CD8-positive, alpha-beta memory T cell (primary cell): Measurements from ENCODE around the gene AHI1. TPM values are rescaled to one million over a fixed set of nuclear protein-coding genes. Genes with fewer than 3 reads are reported as not detected.
A peak's percentile ranks its signal among the peaks of the same experiment; 100 is the strongest.

ENCODE experiments used
- CTCF ChIA-PET: fragments of 350-600 bp; sonication (Branson Sonifier 250); formaldehyde crosslinking; loops from one replicate; lab custom pipeline; 2021; ENCODE audit warnings: antibody characterized with exemption; lab: Charles Lee
- POLR2A ChIA-PET: fragments of 350-600 bp; sonication (Branson Sonifier 250); formaldehyde crosslinking; loops from one replicate; lab custom pipeline; 2021; ENCODE audit warnings: antibody characterized with exemption; lab: Charles Lee
- DNase-seq, 5 donors: peaks; one replicate each; pipeline versions ENCODE4 v3.0.0 to v3.0.0-alpha.2; 2020 to 2022; ENCODE audit warnings: mixed read lengths in 1 of 5
- H3K27ac ChIP-seq: one replicate; pipeline ENCODE4 v1.7.0; 2013; ENCODE audit warnings: low read depth, mild to moderate bottlenecking, low read length, moderate library complexity
- H3K27me3 ChIP-seq: 2 replicates; pipeline ENCODE4 v1.7.0; 2013; ENCODE audit warnings: low read length, mild to moderate bottlenecking; ENCODE audit not compliant: insufficient read depth, poor library complexity, severe bottlenecking
- H3K36me3 ChIP-seq: 2 replicates; pipeline ENCODE4 v1.7.0; 2013; ENCODE audit warnings: mild to moderate bottlenecking, low read length, moderate library complexity; ENCODE audit not compliant: insufficient read depth
- H3K4me1 ChIP-seq: 2 replicates; pipeline ENCODE4 v1.7.0; 2013; ENCODE audit warnings: mild to moderate bottlenecking, low read length, moderate library complexity; ENCODE audit not compliant: insufficient read depth
- H3K4me3 ChIP-seq: 2 replicates; pipeline ENCODE4 v1.7.0; 2013; ENCODE audit warnings: mild to moderate bottlenecking, low read length
- H3K9me3 ChIP-seq: 2 replicates; pipeline ENCODE4 v1.7.0; 2013; ENCODE audit warnings: mild to moderate bottlenecking, low read length
- H3K27ac Mint-ChIP-seq, 8 donors: one replicate each; pipeline ENCODE4 v1.8.0; 2020 to 2021; ENCODE audit warnings: mixed read lengths in 8 of 8, mild to moderate bottlenecking in 6 of 8, inconsistent platforms in 3 of 8, moderate library complexity in 3 of 8
- H3K27me3 Mint-ChIP-seq, 2 donors: one replicate each; pipeline ENCODE4 v1.8.0; 2020 to 2021; ENCODE audit warnings: mixed read lengths in 2 of 2, mild to moderate bottlenecking in 1 of 2, moderate library complexity in 1 of 2
- H3K36me3 Mint-ChIP-seq, 3 donors: one replicate each; pipeline ENCODE4 v1.8.0; 2020 to 2021; ENCODE audit warnings: mixed read lengths in 3 of 3, inconsistent platforms in 1 of 3, mild to moderate bottlenecking in 1 of 3
- H3K4me1 Mint-ChIP-seq, 3 donors: one replicate each; pipeline ENCODE4 v1.8.0; 2020 to 2021; ENCODE audit warnings: mixed read lengths in 3 of 3, inconsistent platforms in 1 of 3, mild to moderate bottlenecking in 1 of 3
- H3K4me3 Mint-ChIP-seq, 7 donors: one replicate each; pipeline ENCODE4 v1.8.0; 2020 to 2021; ENCODE audit warnings: mixed read lengths in 7 of 7, mild to moderate bottlenecking in 6 of 7, moderate library complexity in 4 of 7, inconsistent platforms in 2 of 7
- H3K9me3 Mint-ChIP-seq, 5 donors: one replicate each; pipeline ENCODE4 v1.8.0; 2020 to 2022; ENCODE audit warnings: mixed read lengths in 5 of 5, mild to moderate bottlenecking in 3 of 5, moderate library complexity in 2 of 5, inconsistent platforms in 1 of 5
- polyA plus RNA-seq: library from polyadenylated mRNA; unstranded; fragments of 300-500 nt; fragmentation: Illumina TruSeq; gene quantifications from one replicate; pipeline ENCODE4 v1.2.3, GENCODE V29; 2021
- total RNA-seq, 2 experiments: library from RNA; stranded (reverse); gene quantifications; one replicate each; pipeline ENCODE4 v1.2.3, GENCODE V29; 2021

Gene AHI1
- total and polyA plus RNA-seq, 3 experiments from 2014 or later: 3.6 to 41.2 (median 41.1) TPM

GRCh38 chr6:135503703-135504475 is 6.3 kb upstream of the AHI1 start:
- no peak overlapping the region for H3K4me3 Mint-ChIP-seq
- POLR2A ChIA-PET: no interaction called here
- H3K36me3 ChIP-seq: no peaks in the 10 kb centered on the region
- CTCF ChIA-PET: no interaction called here
- H3K27ac Mint-ChIP-seq: no peak overlapping the region
- no peak for DNase-seq
- no peak overlapping the region for H3K27ac ChIP-seq
- no peaks in the 10 kb centered on the region for H3K36me3 Mint-ChIP-seq
- no peak overlapping the region for H3K4me3 ChIP-seq
- H3K4me1 Mint-ChIP-seq: peaks cover 6 to 8% (median 8%) of the 10 kb centered on the region in 3 donors
- H3K27me3 Mint-ChIP-seq: no peaks in the 10 kb centered on the region
- peaks cover 1% of the 10 kb centered on the region for H3K4me1 ChIP-seq
- no peaks in the 10 kb centered on the region for H3K9me3 Mint-ChIP-seq
- no peaks in the 10 kb centered on the region for H3K27me3 ChIP-seq
- no peaks in the 10 kb centered on the region for H3K9me3 ChIP-seq

- H3K4me1 Mint-ChIP-seq: peaks cover 4 to 15% (median 8%) of the 10 kb centered on the region in 3 donors
Measured at GRCh38 chr6:135499441-135500340, 2.2 kb upstream of the AHI1 start.

GRCh38 chr6:135498185-135498841 is 773 bp upstream of the AHI1 start:
- Histone ChIP-seq H3K27ac (peak overlapping the region; percentile 96), H3K4me1 (peaks cover 16% of the 10 kb centered on the region), H3K36me3 (no peaks in the 10 kb centered on the region), H3K9me3 (no peaks in the 10 kb centered on the region), H3K4me3 (peak overlapping the region; percentile 86), H3K27me3 (no peaks in the 10 kb centered on the region)
- no peak overlapping the region for H3K27ac Mint-ChIP-seq
- H3K36me3 Mint-ChIP-seq: peaks cover 0 to 7% (median 0%) of the 10 kb centered on the region in 3 donors
- DNase-seq: peak; percentile 48 to 84 (median 60)
- ChIA-PET CTCF (interaction anchor here (0.7 to 1.9 kb wide), 5 partner anchors 8 to 1052 kb away, joined by 3 to 6 read pairs (median 5); partner anchors contain the start of genes BCLAF1 and MAP7), POLR2A (interaction anchor here (1.4 to 1.7 kb wide), 2 partner anchors 791 to 1325 kb away, joined by 4 to 41 read pairs; partner anchors contain the start of gene BCLAF1)
- no peak overlapping the region for H3K4me3 Mint-ChIP-seq
- H3K27me3 Mint-ChIP-seq: peaks cover 0 to 2% of the 10 kb centered on the region in 2 donors
- peaks cover 4 to 15% (median 8%) of the 10 kb centered on the region in 3 donors for H3K4me1 Mint-ChIP-seq
- no peaks in the 10 kb centered on the region for H3K9me3 Mint-ChIP-seq

More at GRCh38 chr6:135499441-135500340, 2.2 kb upstream of the AHI1 start:
- ChIA-PET POLR2A (no interaction called here), CTCF (interaction anchor here (1.9 kb wide), 1 partner anchor 410 kb away, joined by 6 read pairs; no protein-coding TSS in a partner anchor)
- Histone ChIP-seq H3K27ac (no peak overlapping the region), H3K9me3 (no peaks in the 10 kb centered on the region), H3K27me3 (no peaks in the 10 kb centered on the region), H3K4me1 (peaks cover 16% of the 10 kb centered on the region), H3K36me3 (no peaks in the 10 kb centered on the region), H3K4me3 (no peak overlapping the region)
- no peak for DNase-seq
- H3K4me3 Mint-ChIP-seq: no peak overlapping the region
- H3K27ac Mint-ChIP-seq: no peak overlapping the region
- H3K27me3 Mint-ChIP-seq: peaks cover 0 to 2% of the 10 kb centered on the region in 2 donors
- H3K9me3 Mint-ChIP-seq: no peaks in the 10 kb centered on the region
- H3K36me3 Mint-ChIP-seq: peaks cover 0 to 7% (median 0%) of the 10 kb centered on the region in 3 donors

GRCh38 chr6:135496800-135497411 is 634 bp downstream of the AHI1 start:
- no peaks in the 10 kb centered on the region for H3K36me3 ChIP-seq
- H3K27me3 ChIP-seq: no peaks in the 10 kb centered on the region
- H3K4me3 ChIP-seq: peak overlapping the region; percentile 86
- Mint-ChIP-seq H3K36me3 (peaks cover 0 to 10% (median 2%) of the 10 kb centered on the region in 3 donors), H3K27me3 (peaks cover 0 to 2% of the 10 kb centered on the region in 2 donors), H3K27ac (peak overlapping the region in 4 of 8 donors; percentile 7 to 94 (median 70)), H3K4me1 (peaks cover 4 to 15% (median 8%) of the 10 kb centered on the region in 3 donors), H3K9me3 (no peaks in the 10 kb centered on the region), H3K4me3 (peak overlapping the region in 1 of 7 donors; percentile 57)
- peaks cover 16% of the 10 kb centered on the region for H3K4me1 ChIP-seq
- no peak for DNase-seq
- POLR2A ChIA-PET: no interaction called here
- no peaks in the 10 kb centered on the region for H3K9me3 ChIP-seq
- H3K27ac ChIP-seq: peak overlapping the region; percentile 96
- CTCF ChIA-PET: no interaction called here

DNA sequence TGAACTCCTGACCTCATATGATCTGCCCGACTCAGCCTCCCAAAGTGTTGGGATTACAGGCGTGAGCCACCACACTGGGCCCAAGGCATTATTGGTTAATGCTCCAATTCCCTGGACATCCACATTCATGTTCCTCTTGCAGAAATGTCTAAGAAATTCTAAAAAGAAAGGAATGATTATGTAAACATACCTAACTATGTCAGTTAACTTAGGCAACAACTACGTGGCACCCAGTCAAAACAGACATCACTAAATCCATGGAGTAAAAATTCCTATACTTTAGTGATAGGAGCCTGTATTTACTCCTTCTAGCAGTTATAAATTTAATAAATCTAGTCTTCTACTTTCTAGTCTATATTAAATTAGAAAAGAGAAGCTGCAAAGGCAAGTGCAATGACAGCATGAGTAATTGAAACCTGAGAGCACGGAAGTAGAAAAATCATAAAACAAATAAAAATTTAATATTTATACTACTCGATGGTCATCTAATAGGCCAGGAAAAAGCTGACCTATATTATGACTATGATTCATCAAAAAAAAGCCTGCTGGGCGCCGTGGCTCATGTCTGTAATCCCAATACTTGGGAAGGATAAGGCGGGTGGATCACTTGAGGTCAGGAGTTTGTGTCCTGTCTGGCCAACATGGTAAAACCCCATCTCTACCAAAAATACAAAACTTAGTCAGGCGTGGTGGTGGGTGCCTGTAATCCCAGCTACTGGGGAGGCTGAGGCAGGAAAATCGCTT is 4.2 kb downstream of the AHI1 start:
- H3K36me3 Mint-ChIP-seq: peaks cover 0 to 39% (median 21%) of the 10 kb centered on the region in 3 donors
- peak overlapping the region in 1 of 7 donors; percentile 38 for H3K4me3 Mint-ChIP-seq
- POLR2A ChIA-PET: no interaction called here
- Histone ChIP-seq H3K9me3 (no peaks in the 10 kb centered on the region), H3K27me3 (no peaks in the 10 kb centered on the region), H3K27ac (no peak overlapping the region), H3K4me1 (peaks cover 10% of the 10 kb centered on the region), H3K36me3 (no peaks in the 10 kb centered on the region), H3K4me3 (no peak overlapping the region)
- CTCF ChIA-PET: no interaction called here
- peaks cover 0 to 2% of the 10 kb centered on the region in 2 donors for H3K27me3 Mint-ChIP-seq
- peak overlapping the region in 2 of 8 donors; percentile 22 to 60 for H3K27ac Mint-ChIP-seq
- H3K4me1 Mint-ChIP-seq: peaks cover 4 to 15% (median 8%) of the 10 kb centered on the region in 3 donors
- no peak for DNase-seq
- H3K9me3 Mint-ChIP-seq: no peaks in the 10 kb centered on the region

DNA sequence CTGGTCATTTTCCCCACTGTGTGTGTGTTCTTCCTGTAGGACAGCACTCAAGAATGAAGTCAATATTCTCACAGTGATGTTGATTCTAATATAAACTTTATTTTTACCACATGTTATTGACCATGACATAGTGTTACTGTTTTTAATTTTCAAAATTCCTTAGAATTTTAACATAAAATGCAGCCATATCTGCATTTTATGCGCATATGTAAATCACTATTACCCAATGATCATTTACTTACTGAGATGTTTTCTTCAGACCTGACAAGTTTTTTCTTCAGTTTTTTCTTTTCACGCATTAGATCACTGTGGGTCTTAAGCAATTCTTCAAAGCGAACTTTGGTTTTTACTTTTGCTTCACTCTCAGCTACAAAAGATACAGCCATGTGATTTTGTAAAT is 7.2 kb downstream of the AHI1 start:
- ChIA-PET POLR2A (no interaction called here), CTCF (interaction anchor here (1.3 kb wide), 1 partner anchor 736 kb away, joined by 3 read pairs; no protein-coding TSS in a partner anchor)
- H3K9me3 ChIP-seq: no peaks in the 10 kb centered on the region
- DNase-seq: no peak
- Mint-ChIP-seq H3K4me1 (peaks cover 0 to under 1% (median 0%) of the 10 kb centered on the region in 3 donors), H3K4me3 (no peak overlapping the region), H3K36me3 (peaks cover 5 to 50% (median 28%) of the 10 kb centered on the region in 3 donors), H3K27me3 (no peaks in the 10 kb centered on the region), H3K27ac (no peak overlapping the region), H3K9me3 (no peaks in the 10 kb centered on the region)
- no peak overlapping the region for H3K27ac ChIP-seq
- no peaks in the 10 kb centered on the region for H3K27me3 ChIP-seq
- peaks cover 4% of the 10 kb centered on the region for H3K36me3 ChIP-seq
- no peak overlapping the region for H3K4me3 ChIP-seq
- no peaks in the 10 kb centered on the region for H3K4me1 ChIP-seq

DNA sequence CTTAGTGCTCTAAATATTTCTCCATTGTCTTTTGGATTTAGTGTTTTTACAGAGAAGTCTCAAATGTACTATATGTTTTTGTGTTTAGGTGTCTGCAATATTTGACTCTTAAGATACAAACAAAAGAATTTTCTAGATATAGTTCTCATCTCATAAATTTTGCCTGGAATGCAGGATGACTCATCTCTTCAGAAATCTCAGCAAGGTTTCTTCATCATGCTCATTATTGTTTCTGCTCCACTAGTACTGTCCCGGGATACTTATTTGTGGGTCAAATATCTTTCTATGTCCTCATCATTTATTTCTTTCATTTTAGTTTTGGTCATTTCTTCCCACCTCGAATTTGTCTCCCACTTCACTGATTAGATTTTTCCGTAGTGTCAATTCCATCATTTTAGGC is 9.5 kb downstream of the AHI1 start:
- no peaks in the 10 kb centered on the region for H3K9me3 ChIP-seq
- no peaks in the 10 kb centered on the region for H3K27me3 Mint-ChIP-seq
- no peak for DNase-seq
- CTCF ChIA-PET: no interaction called here
- H3K36me3 ChIP-seq: peaks cover 4% of the 10 kb centered on the region
- H3K4me1 Mint-ChIP-seq: no peaks in the 10 kb centered on the region
- H3K36me3 Mint-ChIP-seq: peaks cover 19 to 62% (median 36%) of the 10 kb centered on the region in 3 donors
- no peak overlapping the region for H3K4me3 Mint-ChIP-seq
- H3K4me3 ChIP-seq: no peak overlapping the region
- H3K9me3 Mint-ChIP-seq: peaks cover 5 to 14% (median 11%) of the 10 kb centered on the region in 5 donors
- H3K27me3 ChIP-seq: no peaks in the 10 kb centered on the region
- H3K27ac ChIP-seq: no peak overlapping the region
- no peak overlapping the region for H3K27ac Mint-ChIP-seq
- H3K4me1 ChIP-seq: no peaks in the 10 kb centered on the region
- POLR2A ChIA-PET: no interaction called here
